ENCODE measurements around the gene ABTB2. TPM values are rescaled to one million over a fixed set of nuclear protein-coding genes. Genes with fewer than 3 reads are reported as not detected.

ABTB2 gene
- total and polyA plus RNA-seq, 2 of the 8 experiments (the other 6 are each of a cell fraction or from before 2014, with no cell fraction given): 7.7 to 10.2 TPM

DNA sequence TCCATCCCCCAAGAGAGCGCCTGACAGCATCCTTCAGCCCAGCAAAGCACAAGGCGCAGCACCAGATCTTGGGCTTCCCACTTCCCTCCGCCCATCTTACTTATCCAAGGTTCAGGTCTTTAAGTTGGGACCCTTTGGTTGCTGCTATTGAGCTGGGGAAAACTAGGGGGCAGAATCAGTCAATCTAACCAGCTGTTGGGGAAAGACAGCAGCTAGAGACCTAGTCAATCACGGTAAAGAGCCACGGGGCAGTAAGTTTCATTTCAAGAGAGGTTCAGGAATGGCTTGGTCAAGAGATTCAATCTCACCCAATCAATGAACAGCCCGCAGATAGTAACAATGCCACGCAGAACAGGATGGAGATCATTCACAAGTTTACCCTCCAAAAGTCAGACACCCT, 1.7 kb downstream of the ABTB2 start (continued):
- TF ChIP-seq KDM5A (IDR thresholded peaks at IDR 0.05; ENCODE audit: low read length) (no peak), SIRT6 (IDR thresholded peaks at IDR 0.05; ENCODE audit: low read length) (no peak), EZH2 (IDR thresholded peaks at IDR 0.05; ENCODE audit: low read depth, low read length, severe bottlenecking) (no peak), RXRA (IDR thresholded peaks at IDR 0.05; ENCODE audit: insufficient read depth, low read depth, low read length) (no peak), SIX5 (IDR thresholded peaks at IDR 0.05; ENCODE audit: low read depth, low read length) (no peak), GABPA (IDR thresholded peaks at IDR 0.05; ENCODE audit: borderline replicate concordance, insufficient read depth, low read length) (no peak), JUN (IDR thresholded peaks at IDR 0.05; ENCODE audit: low read depth, low read length) (no peak), SIN3A (conservative IDR thresholded peaks at IDR 0.05 in 1 of 2, IDR thresholded peaks at IDR 0.05 in 1 of 2; ENCODE audit: low read depth in 1 of 2, low read length in 2 of 2) (peak; percentile 74 to 88; a peak in 1 of 4 replicates)
